GM12878 (cell line): Measurements from ENCODE around the gene PISD. TPM values are rescaled to one million over a fixed set of nuclear protein-coding genes. Genes with fewer than 3 reads are reported as not detected.
A peak's percentile ranks its signal among the peaks of the same experiment; 100 is the strongest.

ENCODE experiments used
- ATAC-seq: fragments of 200-7000 bp; cut with Tn5 transposase; 3 replicates; pipeline ENCODE4 v1.9.1; 2020; ENCODE audit warnings: mild to moderate bottlenecking, moderate library complexity
- Bru-seq: library from RNA; stranded (reverse); fragments of 400-500 nt; gene quantifications from one replicate; lab custom pipeline; 2021; lab: Mats Ljungman, UMichigan
- BruChase-seq, 2 experiments: library from RNA; stranded (reverse); fragments of 400-500 nt; gene quantifications; one replicate each; lab custom pipeline; 2021; lab: Mats Ljungman, UMichigan
- BruUV-seq: library from RNA; stranded (reverse); fragments of 400-500 nt; replicated peaks from 2 replicates; lab custom pipeline; 2021; lab: Mats Ljungman, UMichigan
- CTCF ChIA-PET: fragments of 300-600 bp; sonication (Branson Sonifier 250); formaldehyde crosslinking; extraction: SDS; loops from one replicate; lab custom pipeline; 2021; ENCODE audit warnings: inconsistent platforms; lab: Yijun Ruan, JAX
- POLR2A ChIA-PET: fragments of 350-600 bp; formaldehyde crosslinking; extraction: SDS; loops from one replicate; lab custom pipeline; 2021; ENCODE audit warnings: inconsistent platforms; lab: Charles Lee
- RAD21 ChIA-PET: fragments of 300-600 bp; sonication (Branson Sonifier 250); formaldehyde crosslinking; loops from one replicate; lab custom pipeline; 2023; ENCODE audit warnings: antibody characterized with exemption; ENCODE audit not compliant: unreplicated experiment; lab: Charles Lee
- SMC1A ChIA-PET: fragments of 300-600 bp; sonication (Branson Sonifier 250); formaldehyde crosslinking; loops from one replicate; lab custom pipeline; 2023; ENCODE audit not compliant: unreplicated experiment, uncharacterized antibody; lab: Charles Lee
- DNase-seq: peaks from one replicate; pipeline ENCODE4 v3.0.0-alpha.2; 2011; ENCODE audit warnings: low read depth, low spot score
- FAIRE-seq: peaks from 3 replicates; lab custom pipeline; 2011; peaks lifted over from hg19 to GRCh38; lab: Jason Lieb, UNC
- H2AFZ ChIP-seq: 2 replicates; pipeline ENCODE4 v1.6.0; 2011; ENCODE audit warnings: low read depth, low read length, control low read depth; ENCODE audit not compliant: control insufficient read depth
- H3K27ac ChIP-seq: 2 replicates; pipeline ENCODE4 v1.5.1; 2011; ENCODE audit warnings: control low read depth; ENCODE audit not compliant: control insufficient read depth, insufficient read depth
- H3K27me3 ChIP-seq, 2 experiments: replicated peaks in 1 of 2; 2 replicates each; pipeline versions ENCODE4 v1.6.0 to v1.6.1; 2011; ENCODE audit warnings: low read length in 1 of 2; ENCODE audit not compliant: control insufficient read depth in 2 of 2, insufficient read depth in 2 of 2
- H3K36me3 ChIP-seq, 2 experiments: 2 replicates each; pipeline ENCODE4 v1.5.1; 2011; ENCODE audit warnings: low read length in 1 of 2; ENCODE audit not compliant: control insufficient read depth in 2 of 2, insufficient read depth in 2 of 2
- H3K4me1 ChIP-seq: 2 replicates; pipeline ENCODE4 v1.6.1; 2011; ENCODE audit warnings: mild to moderate bottlenecking, low read length, moderate library complexity, mixed read lengths; ENCODE audit not compliant: control insufficient read depth, insufficient read depth
- H3K4me2 ChIP-seq: 2 replicates; pipeline ENCODE4 v1.6.0; 2011; ENCODE audit warnings: control low read depth; ENCODE audit not compliant: control insufficient read depth, insufficient read depth
- H3K4me3 ChIP-seq: fragments of 200-600 bp; sonication (generic); 2 replicates; pipeline ENCODE4 v1.5.1; 2016
- H3K79me2 ChIP-seq: 2 replicates; pipeline ENCODE4 v1.6.0; 2011; ENCODE audit warnings: low read length; ENCODE audit not compliant: control insufficient read depth, insufficient read depth
- H3K9ac ChIP-seq: 2 replicates; pipeline ENCODE4 v1.8.0; 2011; ENCODE audit warnings: low read length, control low read depth, mixed read lengths; ENCODE audit not compliant: control insufficient read depth, insufficient read depth
- H3K9me3 ChIP-seq: replicated peaks from 3 replicates; pipeline ENCODE4 v1.5.1; 2011; ENCODE audit warnings: mild to moderate bottlenecking, low read length; ENCODE audit not compliant: control insufficient read depth, insufficient read depth
- H4K20me1 ChIP-seq: 2 replicates; pipeline ENCODE4 v1.6.0; 2011; ENCODE audit not compliant: control insufficient read depth, insufficient read depth
- ATF2 ChIP-seq: IDR thresholded peaks from 2 replicates; pipeline ENCODE4 v1.6.1; 2012; ENCODE audit warnings: low read length, inconsistent platforms
- CHD1 ChIP-seq: IDR thresholded peaks from 2 replicates; pipeline ENCODE4 v1.6.1; 2012; ENCODE audit warnings: low read depth, low read length, improper control_type of control experiment
- EGR1 ChIP-seq, 2 experiments: IDR thresholded peaks; 1 replicate in 1 of 2; 2 replicates in 1 of 2; pipeline ENCODE4 v1.6.1; 2011 to 2012; ENCODE audit warnings: low read depth in 2 of 2, low read length in 2 of 2, borderline replicate concordance in 1 of 2, mild to moderate bottlenecking in 1 of 2, moderate library complexity in 1 of 2
- ELK1 ChIP-seq: IDR thresholded peaks from 2 replicates; pipeline ENCODE4 v1.6.1; 2012; ENCODE audit warnings: low read depth, low read length, improper control_type of control experiment
- HDGF ChIP-seq: fragments of 450-650 bp; IDR thresholded peaks from 2 replicates; pipeline ENCODE4 v1.6.1; 2016; ENCODE audit warnings: antibody characterized with exemption
- IKZF1 ChIP-seq: fragments of 450-650 bp; conservative IDR thresholded peaks from 2 replicates; pipeline ENCODE4 v1.6.1; 2017; ENCODE audit warnings: antibody characterized with exemption, mild to moderate bottlenecking
- IRF4 ChIP-seq: IDR thresholded peaks from 2 replicates; pipeline ENCODE4 v1.6.1; 2011; ENCODE audit warnings: low read depth, low read length
- LARP7 ChIP-seq: fragments of 450-650 bp; IDR thresholded peaks from 2 replicates; pipeline ENCODE4 v1.6.1; 2017; ENCODE audit warnings: mild to moderate bottlenecking
- MYC ChIP-seq: IDR thresholded peaks from 2 replicates; pipeline ENCODE4 v1.6.1; 2011; ENCODE audit warnings: mild to moderate bottlenecking, low read length, moderate library complexity, inconsistent platforms; ENCODE audit not compliant: insufficient read depth, insufficient replicate concordance, insufficient read length, severe bottlenecking
- PAX8 ChIP-seq: fragments of 450-650 bp; IDR thresholded peaks from 2 replicates; pipeline ENCODE4 v1.6.1; 2017; ENCODE audit warnings: mild to moderate bottlenecking, moderate library complexity
- RBBP5 ChIP-seq: fragments of 200-600 bp; sonication (generic); conservative IDR thresholded peaks from 2 replicates; pipeline ENCODE4 v1.6.1; 2016
- SREBF2 ChIP-seq: IDR thresholded peaks from 2 replicates; pipeline ENCODE4 v1.6.1; 2012; ENCODE audit warnings: mild to moderate bottlenecking, low read length
- TAF1 ChIP-seq: IDR thresholded peaks from 2 replicates; pipeline ENCODE4 v1.6.1; 2011; ENCODE audit warnings: mild to moderate bottlenecking, low read depth, low read length, borderline replicate concordance
- WGBS: methylation state at CpG from one replicate; pipeline ENCODE4 v1.1.6; 2016; ENCODE audit warnings: low lambda C conversion rate; ENCODE audit not compliant: insufficient replicate concordance, insufficient coverage; ENCODE audit errors: missing lambda C conversion rate; 5-methylcytosine and 5-hydroxymethylcytosine counted together
- in situ Hi-C: fragments of 300-500 bp; cut with MboI; formaldehyde crosslinking; loops from 9 replicates; pipeline ENCODE4 v1.14.3; 2018; ENCODE audit warnings: mixed read lengths
- intact Hi-C: fragments of 100-400 bp; cut with micrococcal nuclease; formaldehyde crosslinking; loops from one replicate; pipeline ENCODE4 v1.14.2; 2022; ENCODE audit not compliant: unreplicated experiment
- long read RNA-seq, 2 experiments: library from polyadenylated mRNA; unstranded; transcript quantifications; one replicate each; pipeline ENCODE4 v2.0.0, GENCODE V29; 2019 to 2020
- polyA minus RNA-seq, 3 experiments: library from RNA; depleted of rRNA, polyadenylated mRNA; stranded (reverse); fragments of >200 nt; gene quantifications; 2 replicates each; pipeline ENCODE4 v1.2.3, GENCODE V29; 2011
- polyA plus RNA-seq, 11 experiments: library from polyadenylated mRNA; depleted of rRNA in 4 of 11; unstranded in 6 of 11; stranded (reverse) in 5 of 11; fragments of >200 nt; fragmentation: Nextera tagmentation in 4 of 11; fragmentation: Illumina TruSeq in 1 of 11; extraction: Ambion mirVana in 4 of 11; extraction: Trizol in 1 of 11; gene quantifications; 1 replicate in 1 of 11; 2 replicates in 10 of 11; pipeline versions ENCODE4 v1.2.1 to v1.2.3, GENCODE V29; 2011 to 2016; ENCODE audit warnings: inconsistent platforms in 2 of 11, missing spikeins in 2 of 11, low read depth in 1 of 11
- total RNA-seq, 4 experiments: library from RNA; depleted of rRNA in 3 of 4; stranded (reverse); fragments of >200 nt in 3 of 4; fragmentation: Illumina TruSeq in 1 of 4; extraction: Trizol in 1 of 4; gene quantifications; 2 replicates each; pipeline versions ENCODE4 v1.2.1 to v1.2.3, GENCODE V29; 2013 to 2021

The PISD gene
- total RNA-seq (2013; cell fraction: nucleolus; rRNA removed), result 75.1 and 77.2 TPM in 2 replicates
- total RNA-seq (2014; rRNA removed) (41.3 and 44.7 TPM in 2 replicates), total RNA-seq (2014; rRNA removed; fragmentation: Illumina TruSeq; extraction: Trizol) (24.2 and 25.8 TPM in 2 replicates), total RNA-seq (2021) (62.7 and 63.4 TPM in 2 replicates), polyA plus RNA-seq (2011; rRNA removed) (22.5 and 46.8 TPM in 2 replicates), polyA plus RNA-seq (2014; fragmentation: Illumina TruSeq; extraction: Trizol) (24.5 and 36.9 TPM in 2 replicates), polyA plus RNA-seq (2014; fragmentation: Nextera tagmentation; extraction: Ambion mirVana) (10 to 100 TPM; 31.1 to 44.9 TPM), polyA plus RNA-seq (2014; rRNA removed) (49.1 and 51.4 TPM in 2 replicates), polyA plus RNA-seq (2016; fragmentation: Nextera tagmentation; extraction: Ambion mirVana) (10 to 100 TPM; 48.3 to 54.9 TPM), polyA minus RNA-seq (2011; rRNA and poly(A)+ RNA removed) (28.3 and 51.8 TPM in 2 replicates), Bru-seq, nascent RNA (percentile 78 among the genes with signal in this experiment), BruChase-seq, experiment 1, labeled RNA remaining after a 6-hour chase (percentile 80 among the genes with signal in this experiment), BruChase-seq, experiment 2, labeled RNA remaining after a 2-hour chase (percentile 81 among the genes with signal in this experiment)
- polyA plus RNA-seq (2011; ENCODE audit: low read depth), result 18.1 TPM
- 66.2 and 74.7 TPM in 2 replicates for polyA plus RNA-seq (2011; cell fraction: cytosol; rRNA removed)
- polyA plus RNA-seq (2011; cell fraction: nucleus; rRNA removed), result 157 and 166 TPM in 2 replicates
- 34.4 and 39.1 TPM in 2 replicates for polyA plus RNA-seq (2012)
- 19.8 and 21.5 TPM in 2 replicates for polyA minus RNA-seq (2011; cell fraction: cytosol; rRNA and poly(A)+ RNA removed)
- 24.8 and 28.7 TPM in 2 replicates for polyA minus RNA-seq (2011; cell fraction: nucleus; rRNA and poly(A)+ RNA removed)
- long read RNA-seq, experiment 1, transcript PISD-209 (8 exons, 1,963 nt), result major isoform, 20 of 41 reads
- long read RNA-seq, experiment 1, partial matches to known transcripts, result 3 of 41 reads
- long read RNA-seq, experiment 1, other reads (novel, unspliced or antisense), result 17 of 41 reads
- long read RNA-seq, experiment 2, transcript PISD-209 (8 exons, 1,963 nt), result major isoform, 30 of 55 reads
- long read RNA-seq, experiment 2, partial matches to known transcripts, result 3 of 55 reads
- long read RNA-seq, experiment 2, other reads (novel, unspliced or antisense), result 21 of 55 reads

DNA sequence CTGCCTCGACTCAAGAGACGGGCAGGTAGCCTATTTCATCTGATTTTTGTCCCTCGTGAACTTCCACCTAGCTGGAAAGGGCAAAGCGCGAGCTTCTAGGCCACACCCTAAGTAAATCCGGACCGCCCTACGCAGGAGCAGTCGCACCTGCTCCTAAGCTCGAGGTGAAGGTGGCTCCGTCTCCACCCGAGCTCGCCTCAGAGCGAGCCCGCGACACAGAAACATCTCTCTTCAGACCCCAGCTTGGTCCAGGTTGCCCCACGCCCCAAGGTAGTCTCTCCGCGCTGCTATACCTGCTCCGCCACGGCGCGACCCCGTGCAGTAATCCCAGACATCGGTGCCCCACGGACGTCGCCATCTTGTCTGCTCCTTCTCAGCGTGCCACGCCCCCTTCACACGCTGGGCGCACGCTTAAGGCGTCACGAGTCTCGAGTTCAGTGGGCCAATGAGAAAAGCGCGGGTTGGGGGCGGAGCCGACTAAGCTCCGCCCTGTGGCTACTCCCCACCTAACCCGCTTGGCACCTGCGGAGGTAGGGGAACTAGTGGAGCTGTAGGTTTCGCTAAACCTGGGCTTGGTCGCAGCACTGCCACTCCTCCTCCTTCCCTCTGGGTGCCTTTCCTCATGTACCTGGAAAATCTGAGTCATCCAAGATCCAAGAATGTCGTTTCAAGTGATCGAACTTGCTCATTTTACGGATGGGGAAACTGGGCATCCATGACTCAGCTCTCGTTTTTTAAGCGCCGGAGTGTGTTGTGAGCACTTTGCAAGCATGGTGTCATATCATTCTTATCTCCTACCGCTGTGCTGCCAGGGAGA lies at the start of gene PISD:
TSS of gene PISD (minus strand) at position 365 of the 817 bp plus-strand sequence. CDS start at position 358, 7 bp downstream.
- no TSS peak for BruUV-seq
- H3K79me2 ChIP-seq, result peaks cover 33% of the 10 kb centered on the region
- H2AFZ ChIP-seq, result peak within 1 kb of the TSS; percentile 99
- SMC1A ChIA-PET, result interaction anchor here (0.7 to 10.8 kb wide), 21 partner anchors 9 to 308 kb away, joined by 3 to 99 read pairs (median 3); partner anchors contain the start of genes PRR14L and YWHAH
- FAIRE-seq (peak; percentile 90), ATAC-seq (peak; percentile 87), DNase-seq (peak; percentile 89)
- under 1% methylated on average over 52 of the region's 52 CpGs for WGBS
- peak within 1 kb of the TSS; percentile 91 for H3K4me2 ChIP-seq
- H3K4me3 ChIP-seq, result peak within 1 kb of the TSS; percentile 79
- H4K20me1 ChIP-seq, result no peaks in the 10 kb centered on the region; the same call in 1 of the 2 replicates
- in situ Hi-C loops (loop anchor here (5.0 to 10.0 kb wide), 2 partner anchors 285 to 413 kb away; no protein-coding TSS in a partner anchor), intact Hi-C loops (loop anchor here (2.0 to 10.0 kb wide), 2 partner anchors 15 to 93 kb away; partner anchors contain the start of genes DEPDC5 and PRR14L)
- POLR2A ChIA-PET, result interaction anchor here (0.5 to 1.9 kb wide), 14 partner anchors 9 to 291 kb away, joined by 3 to 28 read pairs (median 4); partner anchors contain the start of gene DEPDC5
- H3K4me1 ChIP-seq, result peaks cover 12% of the 10 kb centered on the region
- peak within 1 kb of the TSS; percentile 81 for H3K27ac ChIP-seq
- H3K36me3 ChIP-seq, result no peaks in the 10 kb centered on the region
- H3K9ac ChIP-seq, result peak within 1 kb of the TSS; percentile 76
- RAD21 ChIA-PET, result interaction anchor here (0.6 to 2.8 kb wide), 17 partner anchors 9 to 308 kb away, joined by 3 to 49 read pairs (median 4); partner anchors contain the start of gene DEPDC5
- CTCF ChIA-PET, result interaction anchor here (0.6 to 9.1 kb wide), 19 partner anchors 9 to 418 kb away, joined by 3 to 140 read pairs (median 4); no protein-coding TSS in a partner anchor
- no peaks in the 10 kb centered on the region for H3K9me3 ChIP-seq
- H3K27me3 ChIP-seq, result no peaks in the 10 kb centered on the region
- no peak for TF ChIP-seq RBBP5
- no peak for TF ChIP-seq IRF4
- TF ChIP-seq HDGF, result peak; percentile 70; the same call in 1 of the 2 replicates
- TF ChIP-seq ELK1, result no peak
- TF ChIP-seq EGR1 (IDR thresholded peaks at IDR 0.05; ENCODE audit: borderline replicate concordance in 1 of 2, low read depth in 2 of 2, low read length in 2 of 2), result peak in 1 of 2 experiments; percentile 13; a peak in 1 of 3 replicates
- peak; percentile 47 for TF ChIP-seq MYC
- TF ChIP-seq ATF2, result no peak
- no peak for TF ChIP-seq SREBF2
- TF ChIP-seq CHD1, result no peak
- peak; percentile 72 for TF ChIP-seq LARP7
- peak; percentile 78 for TF ChIP-seq TAF1
- peak; percentile 79 for TF ChIP-seq IKZF1
- TF ChIP-seq PAX8, result no peak
